Islet of Langerhans (tissue), 1 donor: ENCODE results near the gene PITPNB.

Source experiments
- FAIRE-seq: peaks from one replicate; lab custom pipeline; 2011; peaks lifted over from hg19 to GRCh38; lab: Jason Lieb, UNC

Gene PITPNB

GRCh38 chr22:27856386-27856785 is 62.7 kb downstream of the PITPNB start:
- FAIRE-seq = no peak

GRCh38 chr22:27853424-27853823 is 65.6 kb downstream of the PITPNB start:
- no peak for FAIRE-seq

GRCh38 chr22:27851974-27852746 is 66.9 kb downstream of the PITPNB start:
- no peak for FAIRE-seq

- no peak for FAIRE-seq
Measured at GRCh38 chr22:27850000-27850521, 69.0 kb downstream of the PITPNB start.

GRCh38 chr22:27848005-27848404 is 71.1 kb downstream of the PITPNB start:
- FAIRE-seq = no peak

- no peak for FAIRE-seq
Measured at GRCh38 chr22:27846910-27847309, 72.1 kb downstream of the PITPNB start.

GRCh38 chr22:27846248-27846757 is 72.8 kb downstream of the PITPNB start:
- FAIRE-seq = no peak

- FAIRE-seq = no peak
Measured at GRCh38 chr22:27845644-27846043, 73.4 kb downstream of the PITPNB start.

GRCh38 chr22:27844656-27845591 is 74.1 kb downstream of the PITPNB start:
- FAIRE-seq = no peak

GRCh38 chr22:27844256-27844655 is 74.8 kb downstream of the PITPNB start:
- no peak for FAIRE-seq

- no peak for FAIRE-seq
Measured at GRCh38 chr22:27843441-27843840, 75.6 kb downstream of the PITPNB start.

- FAIRE-seq = no peak
Measured at GRCh38 chr22:27842669-27843431, 76.2 kb downstream of the PITPNB start.

GRCh38 chr22:27842201-27842600 is 76.9 kb downstream of the PITPNB start:
- FAIRE-seq = no peak

- no peak for FAIRE-seq
Measured at GRCh38 chr22:27840436-27840835, 78.6 kb downstream of the PITPNB start.

- FAIRE-seq = no peak
Measured at GRCh38 chr22:27839057-27839660, 79.9 kb downstream of the PITPNB start.

- no peak for FAIRE-seq
Measured at GRCh38 chr22:27836181-27836580, 82.9 kb downstream of the PITPNB start.

- FAIRE-seq = no peak
Measured at GRCh38 chr22:27835446-27835845, 83.6 kb downstream of the PITPNB start.

GRCh38 chr22:27834364-27835185 is 84.5 kb downstream of the PITPNB start:
- FAIRE-seq = no peak

GRCh38 chr22:27833803-27834202 is 85.3 kb downstream of the PITPNB start:
- FAIRE-seq = no peak

GRCh38 chr22:27832606-27833005 is 86.5 kb downstream of the PITPNB start:
- no peak for FAIRE-seq

- no peak for FAIRE-seq
Measured at GRCh38 chr22:27829620-27830019, 89.4 kb downstream of the PITPNB start.
